Measurements from ENCODE around the gene SREK1IP1.

SREK1IP1 gene

DNA sequence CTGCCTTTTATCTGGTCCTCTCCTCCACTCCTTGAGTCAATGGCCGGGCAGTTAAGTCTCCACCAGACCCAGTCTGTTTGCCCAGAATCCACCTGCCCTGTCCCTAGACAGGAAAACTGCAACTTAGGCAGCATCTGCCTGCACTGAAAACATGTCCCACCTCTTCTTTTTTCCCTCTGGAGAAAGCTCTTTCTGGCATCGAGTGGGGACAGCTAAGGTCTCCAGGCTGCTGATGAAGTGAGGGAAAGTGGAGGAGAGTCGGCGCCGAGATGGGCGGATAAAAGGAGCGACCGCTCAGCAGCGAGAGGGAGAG lies 78.4 kb downstream of the SREK1IP1 start (continued):
- TF ChIP-seq, protein P1, sequence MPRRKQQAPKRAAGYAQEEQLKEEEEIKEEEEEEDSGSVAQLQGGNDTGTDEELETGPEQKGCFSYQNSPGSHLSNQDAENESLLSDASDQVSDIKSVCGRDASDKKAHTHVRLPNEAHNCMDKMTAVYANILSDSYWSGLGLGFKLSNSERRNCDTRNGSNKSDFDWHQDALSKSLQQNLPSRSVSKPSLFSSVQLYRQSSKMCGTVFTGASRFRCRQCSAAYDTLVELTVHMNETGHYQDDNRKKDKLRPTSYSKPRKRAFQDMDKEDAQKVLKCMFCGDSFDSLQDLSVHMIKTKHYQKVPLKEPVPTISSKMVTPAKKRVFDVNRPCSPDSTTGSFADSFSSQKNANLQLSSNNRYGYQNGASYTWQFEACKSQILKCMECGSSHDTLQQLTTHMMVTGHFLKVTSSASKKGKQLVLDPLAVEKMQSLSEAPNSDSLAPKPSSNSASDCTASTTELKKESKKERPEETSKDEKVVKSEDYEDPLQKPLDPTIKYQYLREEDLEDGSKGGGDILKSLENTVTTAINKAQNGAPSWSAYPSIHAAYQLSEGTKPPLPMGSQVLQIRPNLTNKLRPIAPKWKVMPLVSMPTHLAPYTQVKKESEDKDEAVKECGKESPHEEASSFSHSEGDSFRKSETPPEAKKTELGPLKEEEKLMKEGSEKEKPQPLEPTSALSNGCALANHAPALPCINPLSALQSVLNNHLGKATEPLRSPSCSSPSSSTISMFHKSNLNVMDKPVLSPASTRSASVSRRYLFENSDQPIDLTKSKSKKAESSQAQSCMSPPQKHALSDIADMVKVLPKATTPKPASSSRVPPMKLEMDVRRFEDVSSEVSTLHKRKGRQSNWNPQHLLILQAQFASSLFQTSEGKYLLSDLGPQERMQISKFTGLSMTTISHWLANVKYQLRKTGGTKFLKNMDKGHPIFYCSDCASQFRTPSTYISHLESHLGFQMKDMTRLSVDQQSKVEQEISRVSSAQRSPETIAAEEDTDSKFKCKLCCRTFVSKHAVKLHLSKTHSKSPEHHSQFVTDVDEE (CRISPR knock-in tag; IDR thresholded peaks at IDR 0.05), result no peak
- TF ChIP-seq RARB (CRISPR knock-in tag; IDR thresholded peaks at IDR 0.05) (no peak), PPARA (CRISPR knock-in tag; IDR thresholded peaks at IDR 0.05; ENCODE audit: borderline replicate concordance) (no peak)

DNA sequence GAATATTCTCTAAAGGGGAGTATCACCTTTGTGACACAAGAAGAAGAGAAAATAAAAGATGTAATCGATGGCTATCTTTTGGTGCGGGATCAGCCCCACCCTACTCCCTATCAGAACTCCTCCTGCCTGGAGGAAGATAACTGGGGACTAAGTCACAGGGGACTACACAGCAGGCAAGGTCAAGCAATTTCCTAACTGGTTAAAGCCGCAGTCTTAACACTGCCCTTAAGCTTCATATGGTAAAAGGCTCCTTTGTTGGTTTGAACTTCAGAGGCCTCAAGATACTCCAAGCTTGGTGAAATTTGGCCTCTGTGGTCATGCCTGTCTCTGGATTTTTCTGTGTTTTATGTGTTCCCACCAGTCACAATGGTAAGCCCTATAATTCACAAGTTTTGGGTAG lies 79.5 kb downstream of the SREK1IP1 start:
- TF ChIP-seq ARNTL (CRISPR knock-in tag; IDR thresholded peaks at IDR 0.05; ENCODE audit: borderline replicate concordance, low read depth), result no peak
- TF ChIP-seq ZFP3 (CRISPR knock-in tag; IDR thresholded peaks at IDR 0.05), result no peak
- TF ChIP-seq, protein P2, sequence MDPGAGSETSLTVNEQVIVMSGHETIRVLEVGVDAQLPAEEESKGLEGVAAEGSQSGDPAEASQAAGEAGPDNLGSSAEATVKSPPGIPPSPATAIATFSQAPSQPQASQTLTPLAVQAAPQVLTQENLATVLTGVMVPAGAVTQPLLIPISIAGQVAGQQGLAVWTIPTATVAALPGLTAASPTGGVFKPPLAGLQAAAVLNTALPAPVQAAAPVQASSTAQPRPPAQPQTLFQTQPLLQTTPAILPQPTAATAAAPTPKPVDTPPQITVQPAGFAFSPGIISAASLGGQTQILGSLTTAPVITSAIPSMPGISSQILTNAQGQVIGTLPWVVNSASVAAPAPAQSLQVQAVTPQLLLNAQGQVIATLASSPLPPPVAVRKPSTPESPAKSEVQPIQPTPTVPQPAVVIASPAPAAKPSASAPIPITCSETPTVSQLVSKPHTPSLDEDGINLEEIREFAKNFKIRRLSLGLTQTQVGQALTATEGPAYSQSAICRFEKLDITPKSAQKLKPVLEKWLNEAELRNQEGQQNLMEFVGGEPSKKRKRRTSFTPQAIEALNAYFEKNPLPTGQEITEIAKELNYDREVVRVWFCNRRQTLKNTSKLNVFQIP (CRISPR knock-in tag; IDR thresholded peaks at IDR 0.05; ENCODE audit: borderline replicate concordance, low read depth), result no peak
- TF ChIP-seq ZNF565 (CRISPR knock-in tag; conservative IDR thresholded peaks at IDR 0.05; ENCODE audit: low read depth), result no peak
- TF ChIP-seq SNAI2 (CRISPR knock-in tag; IDR thresholded peaks at IDR 0.05), result no peak
- TF ChIP-seq, protein P3, sequence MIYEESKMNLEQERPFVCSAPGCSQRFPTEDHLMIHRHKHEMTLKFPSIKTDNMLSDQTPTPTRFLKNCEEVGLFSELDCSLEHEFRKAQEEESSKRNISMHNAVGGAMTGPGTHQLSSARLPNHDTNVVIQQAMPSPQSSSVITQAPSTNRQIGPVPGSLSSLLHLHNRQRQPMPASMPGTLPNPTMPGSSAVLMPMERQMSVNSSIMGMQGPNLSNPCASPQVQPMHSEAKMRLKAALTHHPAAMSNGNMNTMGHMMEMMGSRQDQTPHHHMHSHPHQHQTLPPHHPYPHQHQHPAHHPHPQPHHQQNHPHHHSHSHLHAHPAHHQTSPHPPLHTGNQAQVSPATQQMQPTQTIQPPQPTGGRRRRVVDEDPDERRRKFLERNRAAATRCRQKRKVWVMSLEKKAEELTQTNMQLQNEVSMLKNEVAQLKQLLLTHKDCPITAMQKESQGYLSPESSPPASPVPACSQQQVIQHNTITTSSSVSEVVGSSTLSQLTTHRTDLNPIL (CRISPR knock-in tag; IDR thresholded peaks at IDR 0.05; ENCODE audit: low read depth), result no peak
- TF ChIP-seq RARB (CRISPR knock-in tag; IDR thresholded peaks at IDR 0.05), result no peak
- TF ChIP-seq, protein P4, sequence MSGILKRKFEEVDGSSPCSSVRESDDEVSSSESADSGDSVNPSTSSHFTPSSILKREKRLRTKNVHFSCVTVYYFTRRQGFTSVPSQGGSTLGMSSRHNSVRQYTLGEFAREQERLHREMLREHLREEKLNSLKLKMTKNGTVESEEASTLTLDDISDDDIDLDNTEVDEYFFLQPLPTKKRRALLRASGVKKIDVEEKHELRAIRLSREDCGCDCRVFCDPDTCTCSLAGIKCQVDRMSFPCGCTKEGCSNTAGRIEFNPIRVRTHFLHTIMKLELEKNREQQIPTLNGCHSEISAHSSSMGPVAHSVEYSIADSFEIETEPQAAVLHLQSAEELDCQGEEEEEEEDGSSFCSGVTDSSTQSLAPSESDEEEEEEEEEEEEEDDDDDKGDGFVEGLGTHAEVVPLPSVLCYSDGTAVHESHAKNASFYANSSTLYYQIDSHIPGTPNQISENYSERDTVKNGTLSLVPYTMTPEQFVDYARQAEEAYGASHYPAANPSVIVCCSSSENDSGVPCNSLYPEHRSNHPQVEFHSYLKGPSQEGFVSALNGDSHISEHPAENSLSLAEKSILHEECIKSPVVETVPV (CRISPR knock-in tag; IDR thresholded peaks at IDR 0.05), result no peak
- TF ChIP-seq TOX (CRISPR knock-in tag; IDR thresholded peaks at IDR 0.05; ENCODE audit: borderline replicate concordance), result no peak
- TF ChIP-seq ZNF8 (CRISPR knock-in tag; IDR thresholded peaks at IDR 0.05), result no peak
- TF ChIP-seq GLIS3 (CRISPR knock-in tag; IDR thresholded peaks at IDR 0.05), result no peak
- no peak for TF ChIP-seq BACH2 (CRISPR knock-in tag; IDR thresholded peaks at IDR 0.05; ENCODE audit: borderline replicate concordance)
- TF ChIP-seq, protein P5, sequence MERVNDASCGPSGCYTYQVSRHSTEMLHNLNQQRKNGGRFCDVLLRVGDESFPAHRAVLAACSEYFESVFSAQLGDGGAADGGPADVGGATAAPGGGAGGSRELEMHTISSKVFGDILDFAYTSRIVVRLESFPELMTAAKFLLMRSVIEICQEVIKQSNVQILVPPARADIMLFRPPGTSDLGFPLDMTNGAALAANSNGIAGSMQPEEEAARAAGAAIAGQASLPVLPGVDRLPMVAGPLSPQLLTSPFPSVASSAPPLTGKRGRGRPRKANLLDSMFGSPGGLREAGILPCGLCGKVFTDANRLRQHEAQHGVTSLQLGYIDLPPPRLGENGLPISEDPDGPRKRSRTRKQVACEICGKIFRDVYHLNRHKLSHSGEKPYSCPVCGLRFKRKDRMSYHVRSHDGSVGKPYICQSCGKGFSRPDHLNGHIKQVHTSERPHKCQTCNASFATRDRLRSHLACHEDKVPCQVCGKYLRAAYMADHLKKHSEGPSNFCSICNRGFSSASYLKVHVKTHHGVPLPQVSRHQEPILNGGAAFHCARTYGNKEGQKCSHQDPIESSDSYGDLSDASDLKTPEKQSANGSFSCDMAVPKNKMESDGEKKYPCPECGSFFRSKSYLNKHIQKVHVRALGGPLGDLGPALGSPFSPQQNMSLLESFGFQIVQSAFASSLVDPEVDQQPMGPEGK (CRISPR knock-in tag; IDR thresholded peaks at IDR 0.05; ENCODE audit: borderline replicate concordance), result no peak
- TF ChIP-seq TCF4 (CRISPR knock-in tag; IDR thresholded peaks at IDR 0.05; ENCODE audit: borderline replicate concordance), result no peak
- TF ChIP-seq ISL1 (CRISPR knock-in tag; IDR thresholded peaks at IDR 0.05), result no peak
- no peak for TF ChIP-seq ZNF70 (CRISPR knock-in tag; IDR thresholded peaks at IDR 0.05)
- TF ChIP-seq, protein P1 (CRISPR knock-in tag; IDR thresholded peaks at IDR 0.05), result no peak

DNA sequence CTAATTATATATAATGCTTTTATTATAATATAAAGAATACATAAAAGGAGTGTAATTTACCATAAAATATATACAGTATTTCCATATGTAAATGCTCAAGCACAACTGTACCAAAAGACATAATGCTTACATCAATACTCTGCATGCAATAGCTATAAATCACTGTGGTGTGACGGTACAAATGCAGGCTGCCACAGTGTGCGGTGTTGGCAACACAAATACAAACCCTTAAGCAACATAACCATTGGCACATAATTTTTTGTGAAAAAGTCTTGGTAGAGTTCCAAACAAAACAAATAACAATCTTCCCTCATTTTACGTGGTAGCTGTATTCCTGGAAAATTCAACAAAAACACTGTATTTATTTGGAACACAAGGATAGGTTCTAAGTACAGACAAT lies 80.1 kb downstream of the SREK1IP1 start:
- ATAC-seq, result no peak
- TF ChIP-seq ZNF70 (CRISPR knock-in tag; IDR thresholded peaks at IDR 0.05), result no peak
- no peak for TF ChIP-seq CSDC2 (CRISPR knock-in tag; IDR thresholded peaks at IDR 0.05)
- TF ChIP-seq ZNF565 (CRISPR knock-in tag; conservative IDR thresholded peaks at IDR 0.05; ENCODE audit: low read depth), result no peak
- no peak for TF ChIP-seq PPARA (CRISPR knock-in tag; IDR thresholded peaks at IDR 0.05; ENCODE audit: borderline replicate concordance)
- TF ChIP-seq, protein P3 (CRISPR knock-in tag; IDR thresholded peaks at IDR 0.05; ENCODE audit: low read depth), result no peak
- no peak for TF ChIP-seq ESRRG (CRISPR knock-in tag; IDR thresholded peaks at IDR 0.05)
- TF ChIP-seq TOX (CRISPR knock-in tag; IDR thresholded peaks at IDR 0.05; ENCODE audit: borderline replicate concordance), result no peak
- no peak for TF ChIP-seq ARNTL (CRISPR knock-in tag; IDR thresholded peaks at IDR 0.05; ENCODE audit: borderline replicate concordance, low read depth)
- no peak for TF ChIP-seq SNAI2 (CRISPR knock-in tag; IDR thresholded peaks at IDR 0.05)
- TF ChIP-seq, protein P2 (CRISPR knock-in tag; IDR thresholded peaks at IDR 0.05; ENCODE audit: borderline replicate concordance, low read depth), result no peak
- no peak for TF ChIP-seq ZNF8 (CRISPR knock-in tag; IDR thresholded peaks at IDR 0.05)
- no peak for TF ChIP-seq ZFP30 (CRISPR knock-in tag; IDR thresholded peaks at IDR 0.05)
- TF ChIP-seq RARB (CRISPR knock-in tag; IDR thresholded peaks at IDR 0.05), result no peak
- TF ChIP-seq ZC3H10 (CRISPR knock-in tag; IDR thresholded peaks at IDR 0.05), result no peak

More for the DNA sequence above, 79.5 kb downstream of the SREK1IP1 start:
- no peak for ATAC-seq

Data from SK-N-SH treated with all-trans-retinoic acid at 6 μM for 48 hours (cell line).